ENCODE measurements around the gene CORO1C.

GRCh38 chr12:108633534-108634248 lies 97.6 kb downstream of the CORO1C start, which contains the start of gene SELPLG:
- TF ChIP-seq POLR2A (IDR thresholded peaks at IDR 0.05; ENCODE audit: borderline replicate concordance, extremely low read depth, insufficient read depth, insufficient read length) = no peak
- no peak for TF ChIP-seq CTCF (IDR thresholded peaks at IDR 0.05 in 2 of 3, conservative IDR thresholded peaks at IDR 0.05 in 1 of 3; ENCODE audit: borderline replicate concordance in 1 of 3, insufficient read depth in 1 of 3, low read depth in 2 of 3, low read length in 2 of 3)
- TF ChIP-seq ATF3 (IDR thresholded peaks at IDR 0.05) = no peak
- no peak for TF ChIP-seq MAX (IDR thresholded peaks at IDR 0.05)

Measured in HCT116 (cell line).